HL-60 (cell line): Measurements from ENCODE around the gene SLC24A3.

Source experiments
- GABPA ChIP-seq: IDR thresholded peaks from 2 replicates; pipeline ENCODE4 v1.6.1; 2012; ENCODE audit warnings: low read depth
- POLR2AphosphoS5 ChIP-seq: IDR thresholded peaks from 2 replicates; pipeline ENCODE4 v1.6.1; 2012; ENCODE audit warnings: low read depth
- SPI1 ChIP-seq: IDR thresholded peaks from 2 replicates; pipeline ENCODE4 v1.6.1; 2012; ENCODE audit warnings: low read depth, mild to moderate bottlenecking, borderline replicate concordance
- TF ChIP-seq, protein P1 (sequence below): IDR thresholded peaks from one replicate; pipeline ENCODE4 v1.5.1; 2011; ENCODE audit warnings: low read length, control low read depth, inconsistent platforms; ENCODE audit not compliant: insufficient read depth
- TF ChIP-seq, protein P2 (sequence below): IDR thresholded peaks from 2 replicates; pipeline ENCODE4 v1.6.1; 2012; ENCODE audit warnings: low read depth; ENCODE audit not compliant: insufficient replicate concordance

DNA sequence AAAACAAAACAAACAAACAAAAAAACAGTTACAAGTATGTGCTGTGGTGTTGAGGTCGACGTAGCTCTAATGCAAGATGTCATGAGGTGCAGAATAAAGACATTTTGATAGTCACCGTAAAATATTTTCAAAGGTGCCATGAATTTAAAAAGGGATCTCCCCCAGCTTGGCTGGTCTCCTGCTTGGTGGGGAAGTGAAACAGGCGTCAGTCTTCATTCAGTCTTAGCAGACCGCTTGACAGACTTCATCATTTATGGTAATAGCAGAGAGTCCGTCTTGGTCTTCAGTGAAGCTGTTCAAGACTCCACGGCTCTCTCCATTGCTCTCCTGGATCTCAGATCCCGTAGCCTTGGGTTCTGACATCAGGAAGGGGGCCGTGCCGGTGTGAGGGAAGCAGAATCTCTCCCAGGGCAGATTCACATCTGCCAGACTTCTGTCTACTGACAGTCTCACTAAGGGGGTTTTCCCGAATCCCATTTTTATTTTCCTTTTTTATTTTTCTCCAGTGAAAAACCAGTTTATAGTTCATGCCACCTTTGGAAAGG lies 1.6 kb downstream of the SLC24A3 start:
- TF ChIP-seq, protein P1, sequence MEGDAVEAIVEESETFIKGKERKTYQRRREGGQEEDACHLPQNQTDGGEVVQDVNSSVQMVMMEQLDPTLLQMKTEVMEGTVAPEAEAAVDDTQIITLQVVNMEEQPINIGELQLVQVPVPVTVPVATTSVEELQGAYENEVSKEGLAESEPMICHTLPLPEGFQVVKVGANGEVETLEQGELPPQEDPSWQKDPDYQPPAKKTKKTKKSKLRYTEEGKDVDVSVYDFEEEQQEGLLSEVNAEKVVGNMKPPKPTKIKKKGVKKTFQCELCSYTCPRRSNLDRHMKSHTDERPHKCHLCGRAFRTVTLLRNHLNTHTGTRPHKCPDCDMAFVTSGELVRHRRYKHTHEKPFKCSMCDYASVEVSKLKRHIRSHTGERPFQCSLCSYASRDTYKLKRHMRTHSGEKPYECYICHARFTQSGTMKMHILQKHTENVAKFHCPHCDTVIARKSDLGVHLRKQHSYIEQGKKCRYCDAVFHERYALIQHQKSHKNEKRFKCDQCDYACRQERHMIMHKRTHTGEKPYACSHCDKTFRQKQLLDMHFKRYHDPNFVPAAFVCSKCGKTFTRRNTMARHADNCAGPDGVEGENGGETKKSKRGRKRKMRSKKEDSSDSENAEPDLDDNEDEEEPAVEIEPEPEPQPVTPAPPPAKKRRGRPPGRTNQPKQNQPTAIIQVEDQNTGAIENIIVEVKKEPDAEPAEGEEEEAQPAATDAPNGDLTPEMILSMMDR: no peak
- TF ChIP-seq POLR2AphosphoS5 (no peak), GABPA (no peak), SPI1 (no peak)
- TF ChIP-seq, protein P2, sequence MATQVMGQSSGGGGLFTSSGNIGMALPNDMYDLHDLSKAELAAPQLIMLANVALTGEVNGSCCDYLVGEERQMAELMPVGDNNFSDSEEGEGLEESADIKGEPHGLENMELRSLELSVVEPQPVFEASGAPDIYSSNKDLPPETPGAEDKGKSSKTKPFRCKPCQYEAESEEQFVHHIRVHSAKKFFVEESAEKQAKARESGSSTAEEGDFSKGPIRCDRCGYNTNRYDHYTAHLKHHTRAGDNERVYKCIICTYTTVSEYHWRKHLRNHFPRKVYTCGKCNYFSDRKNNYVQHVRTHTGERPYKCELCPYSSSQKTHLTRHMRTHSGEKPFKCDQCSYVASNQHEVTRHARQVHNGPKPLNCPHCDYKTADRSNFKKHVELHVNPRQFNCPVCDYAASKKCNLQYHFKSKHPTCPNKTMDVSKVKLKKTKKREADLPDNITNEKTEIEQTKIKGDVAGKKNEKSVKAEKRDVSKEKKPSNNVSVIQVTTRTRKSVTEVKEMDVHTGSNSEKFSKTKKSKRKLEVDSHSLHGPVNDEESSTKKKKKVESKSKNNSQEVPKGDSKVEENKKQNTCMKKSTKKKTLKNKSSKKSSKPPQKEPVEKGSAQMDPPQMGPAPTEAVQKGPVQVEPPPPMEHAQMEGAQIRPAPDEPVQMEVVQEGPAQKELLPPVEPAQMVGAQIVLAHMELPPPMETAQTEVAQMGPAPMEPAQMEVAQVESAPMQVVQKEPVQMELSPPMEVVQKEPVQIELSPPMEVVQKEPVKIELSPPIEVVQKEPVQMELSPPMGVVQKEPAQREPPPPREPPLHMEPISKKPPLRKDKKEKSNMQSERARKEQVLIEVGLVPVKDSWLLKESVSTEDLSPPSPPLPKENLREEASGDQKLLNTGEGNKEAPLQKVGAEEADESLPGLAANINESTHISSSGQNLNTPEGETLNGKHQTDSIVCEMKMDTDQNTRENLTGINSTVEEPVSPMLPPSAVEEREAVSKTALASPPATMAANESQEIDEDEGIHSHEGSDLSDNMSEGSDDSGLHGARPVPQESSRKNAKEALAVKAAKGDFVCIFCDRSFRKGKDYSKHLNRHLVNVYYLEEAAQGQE: no peak
